ENCODE data around the gene FBXL4. TPM values are rescaled to one million over a fixed set of nuclear protein-coding genes. Genes with fewer than 3 reads are reported as not detected.

The FBXL4 gene
- total and polyA plus RNA-seq, 10 of the 15 experiments (the other 5 are each of a cell fraction or from before 2014, with no cell fraction given), result 2.9 to 16.9 (median 7.2) TPM

DNA sequence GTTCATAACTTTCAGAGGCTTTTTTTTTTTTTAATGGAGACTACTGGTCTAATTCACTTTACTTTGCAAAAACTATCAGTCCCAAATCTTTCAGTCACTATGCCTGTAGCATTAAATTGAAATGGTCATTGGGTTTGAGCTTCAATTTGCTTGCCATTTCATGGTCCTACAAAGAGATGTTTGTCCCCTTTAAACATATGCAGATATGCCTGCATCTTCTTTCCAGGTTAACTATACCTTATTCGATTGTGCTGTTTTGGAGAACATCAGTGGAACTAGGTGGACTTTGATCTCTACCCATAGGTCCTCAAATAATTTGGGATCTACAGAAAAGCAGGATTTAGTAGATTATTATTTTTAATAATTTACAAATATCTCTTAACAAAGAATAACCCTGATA lies 108.8 kb downstream of the FBXL4 start:
- Histone ChIP-seq H3K4me3 (no peak overlapping the region), H3K9me3 (replicated peaks; ENCODE audit: control insufficient read depth, insufficient read depth, low read length) (no peaks in the 10 kb centered on the region), H4K20me1 (ENCODE audit: control insufficient read depth, insufficient read depth) (no peaks in the 10 kb centered on the region), H3K27me3 (replicated peaks in 1 of 2; ENCODE audit: control insufficient read depth in 2 of 2, insufficient read depth in 2 of 2, low read length in 1 of 2) (peaks cover 10 to 22% of the 10 kb centered on the region in 2 experiments), H3K4me2 (ENCODE audit: control insufficient read depth, insufficient read depth) (no peak overlapping the region), H3K4me1 (ENCODE audit: control insufficient read depth, insufficient read depth, low read length) (no peaks in the 10 kb centered on the region), H3K27ac (ENCODE audit: control insufficient read depth, insufficient read depth) (no peak overlapping the region), H3K9ac (ENCODE audit: control insufficient read depth, insufficient read depth, low read length) (no peak overlapping the region), H3K79me2 (ENCODE audit: control insufficient read depth, insufficient read depth, low read length) (no peaks in the 10 kb centered on the region), H2AFZ (ENCODE audit: control insufficient read depth, low read depth, low read length) (no peak overlapping the region), H3K36me3 (ENCODE audit: control insufficient read depth in 2 of 2, insufficient read depth in 2 of 2, low read length in 1 of 2) (no peaks in the 10 kb centered on the region)
- 5% methylated on average over 1 of the region's 1 CpG for WGBS (ENCODE audit: insufficient coverage, insufficient replicate concordance, low lambda C conversion rate, missing lambda C conversion rate)
- DNase-seq (ENCODE audit: low read depth, low spot score) (no peak), FAIRE-seq (no peak), ATAC-seq (no peak)
- in situ Hi-C loops (cut with MboI), result no loop called here
- RAD21 ChIA-PET (ENCODE audit: unreplicated experiment), result no interaction called here
- intact Hi-C loops (cut with micrococcal nuclease; ENCODE audit: unreplicated experiment), result loop anchor here (5.0 kb wide), 1 partner anchor 62 kb away; no protein-coding TSS in a partner anchor
- TF ChIP-seq, protein P1, sequence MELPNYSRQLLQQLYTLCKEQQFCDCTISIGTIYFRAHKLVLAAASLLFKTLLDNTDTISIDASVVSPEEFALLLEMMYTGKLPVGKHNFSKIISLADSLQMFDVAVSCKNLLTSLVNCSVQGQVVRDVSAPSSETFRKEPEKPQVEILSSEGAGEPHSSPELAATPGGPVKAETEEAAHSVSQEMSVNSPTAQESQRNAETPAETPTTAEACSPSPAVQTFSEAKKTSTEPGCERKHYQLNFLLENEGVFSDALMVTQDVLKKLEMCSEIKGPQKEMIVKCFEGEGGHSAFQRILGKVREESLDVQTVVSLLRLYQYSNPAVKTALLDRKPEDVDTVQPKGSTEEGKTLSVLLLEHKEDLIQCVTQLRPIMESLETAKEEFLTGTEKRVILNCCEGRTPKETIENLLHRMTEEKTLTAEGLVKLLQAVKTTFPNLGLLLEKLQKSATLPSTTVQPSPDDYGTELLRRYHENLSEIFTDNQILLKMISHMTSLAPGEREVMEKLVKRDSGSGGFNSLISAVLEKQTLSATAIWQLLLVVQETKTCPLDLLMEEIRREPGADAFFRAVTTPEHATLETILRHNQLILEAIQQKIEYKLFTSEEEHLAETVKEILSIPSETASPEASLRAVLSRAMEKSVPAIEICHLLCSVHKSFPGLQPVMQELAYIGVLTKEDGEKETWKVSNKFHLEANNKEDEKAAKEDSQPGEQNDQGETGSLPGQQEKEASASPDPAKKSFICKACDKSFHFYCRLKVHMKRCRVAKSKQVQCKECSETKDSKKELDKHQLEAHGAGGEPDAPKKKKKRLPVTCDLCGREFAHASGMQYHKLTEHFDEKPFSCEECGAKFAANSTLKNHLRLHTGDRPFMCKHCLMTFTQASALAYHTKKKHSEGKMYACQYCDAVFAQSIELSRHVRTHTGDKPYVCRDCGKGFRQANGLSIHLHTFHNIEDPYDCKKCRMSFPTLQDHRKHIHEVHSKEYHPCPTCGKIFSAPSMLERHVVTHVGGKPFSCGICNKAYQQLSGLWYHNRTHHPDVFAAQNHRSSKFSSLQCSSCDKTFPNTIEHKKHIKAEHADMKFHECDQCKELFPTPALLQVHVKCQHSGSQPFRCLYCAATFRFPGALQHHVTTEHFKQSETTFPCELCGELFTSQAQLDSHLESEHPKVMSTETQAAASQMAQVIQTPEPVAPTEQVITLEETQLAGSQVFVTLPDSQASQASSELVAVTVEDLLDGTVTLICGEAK (IDR thresholded peaks at IDR 0.05; ENCODE audit: borderline replicate concordance), result no peak
- TF ChIP-seq MXI1 (IDR thresholded peaks at IDR 0.05; ENCODE audit: low read depth, low read length), result no peak
- no peak for TF ChIP-seq ZNF622 (IDR thresholded peaks at IDR 0.05)
- TF ChIP-seq HDAC6 (IDR thresholded peaks at IDR 0.05; ENCODE audit: unreplicated experiment), result no peak
- no peak for TF ChIP-seq KLF5 (IDR thresholded peaks at IDR 0.05; ENCODE audit: partially characterized antibody)
- TF ChIP-seq GABPA (IDR thresholded peaks at IDR 0.05; ENCODE audit: low read depth), result no peak
- TF ChIP-seq, protein P2, sequence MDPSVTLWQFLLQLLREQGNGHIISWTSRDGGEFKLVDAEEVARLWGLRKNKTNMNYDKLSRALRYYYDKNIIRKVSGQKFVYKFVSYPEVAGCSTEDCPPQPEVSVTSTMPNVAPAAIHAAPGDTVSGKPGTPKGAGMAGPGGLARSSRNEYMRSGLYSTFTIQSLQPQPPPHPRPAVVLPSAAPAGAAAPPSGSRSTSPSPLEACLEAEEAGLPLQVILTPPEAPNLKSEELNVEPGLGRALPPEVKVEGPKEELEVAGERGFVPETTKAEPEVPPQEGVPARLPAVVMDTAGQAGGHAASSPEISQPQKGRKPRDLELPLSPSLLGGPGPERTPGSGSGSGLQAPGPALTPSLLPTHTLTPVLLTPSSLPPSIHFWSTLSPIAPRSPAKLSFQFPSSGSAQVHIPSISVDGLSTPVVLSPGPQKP (IDR thresholded peaks at IDR 0.05; ENCODE audit: low read depth, low read length), result no peak
- no peak for TF ChIP-seq RELA (IDR thresholded peaks at IDR 0.05; ENCODE audit: borderline replicate concordance, partially characterized antibody)
- TF ChIP-seq SMAD1 (IDR thresholded peaks at IDR 0.05; ENCODE audit: low read depth, partially characterized antibody), result no peak
- TF ChIP-seq CHD2 (IDR thresholded peaks at IDR 0.05; ENCODE audit: borderline replicate concordance, low read depth, low read length), result no peak
- TF ChIP-seq HDGF (IDR thresholded peaks at IDR 0.05), result no peak
- TF ChIP-seq CBFB (IDR thresholded peaks at IDR 0.05; ENCODE audit: low read depth), result no peak
- TF ChIP-seq NFIC (IDR thresholded peaks at IDR 0.05; ENCODE audit: low read depth, low read length), result no peak
- no peak for TF ChIP-seq NFXL1 (IDR thresholded peaks at IDR 0.05; ENCODE audit: borderline replicate concordance)
- no peak for TF ChIP-seq SPI1 (IDR thresholded peaks at IDR 0.05; ENCODE audit: borderline replicate concordance, insufficient read depth, low read depth, low read length)
- SMC1A ChIA-PET (ENCODE audit: uncharacterized antibody, unreplicated experiment), result no interaction called here
- BruUV-seq (replicated peaks), result no TSS peak
- POLR2A ChIA-PET, result interaction anchor here (0.7 kb wide), 1 partner anchor 568 kb away, joined by 3 read pairs; no protein-coding TSS in a partner anchor
- CTCF ChIA-PET, result no interaction called here
